ENCODE measurements around the gene TPBGL.

TPBGL gene

DNA sequence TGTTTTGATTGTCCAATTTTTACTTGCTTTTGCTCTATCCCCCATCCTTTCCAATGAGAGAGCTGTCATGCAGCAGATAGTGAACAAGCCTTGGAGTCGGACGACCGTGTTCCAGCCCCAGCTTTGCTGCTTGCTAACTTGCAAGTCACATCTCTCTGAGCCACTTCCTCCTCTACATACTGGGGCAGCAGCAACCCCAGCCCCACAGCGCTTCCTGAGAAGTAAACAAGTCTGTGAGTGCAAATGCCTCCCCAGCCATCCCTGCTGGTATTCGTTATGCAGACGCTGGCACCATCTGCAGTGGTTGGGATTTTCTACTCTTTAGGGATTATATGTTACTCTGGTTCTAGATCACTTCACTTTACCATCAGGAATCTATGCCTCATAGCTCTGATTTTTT lies 35.0 kb downstream of the TPBGL start:
- TF ChIP-seq, protein P1, sequence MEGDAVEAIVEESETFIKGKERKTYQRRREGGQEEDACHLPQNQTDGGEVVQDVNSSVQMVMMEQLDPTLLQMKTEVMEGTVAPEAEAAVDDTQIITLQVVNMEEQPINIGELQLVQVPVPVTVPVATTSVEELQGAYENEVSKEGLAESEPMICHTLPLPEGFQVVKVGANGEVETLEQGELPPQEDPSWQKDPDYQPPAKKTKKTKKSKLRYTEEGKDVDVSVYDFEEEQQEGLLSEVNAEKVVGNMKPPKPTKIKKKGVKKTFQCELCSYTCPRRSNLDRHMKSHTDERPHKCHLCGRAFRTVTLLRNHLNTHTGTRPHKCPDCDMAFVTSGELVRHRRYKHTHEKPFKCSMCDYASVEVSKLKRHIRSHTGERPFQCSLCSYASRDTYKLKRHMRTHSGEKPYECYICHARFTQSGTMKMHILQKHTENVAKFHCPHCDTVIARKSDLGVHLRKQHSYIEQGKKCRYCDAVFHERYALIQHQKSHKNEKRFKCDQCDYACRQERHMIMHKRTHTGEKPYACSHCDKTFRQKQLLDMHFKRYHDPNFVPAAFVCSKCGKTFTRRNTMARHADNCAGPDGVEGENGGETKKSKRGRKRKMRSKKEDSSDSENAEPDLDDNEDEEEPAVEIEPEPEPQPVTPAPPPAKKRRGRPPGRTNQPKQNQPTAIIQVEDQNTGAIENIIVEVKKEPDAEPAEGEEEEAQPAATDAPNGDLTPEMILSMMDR (IDR thresholded peaks at IDR 0.05; ENCODE audit: low read depth, low read length) = no peak

DNA sequence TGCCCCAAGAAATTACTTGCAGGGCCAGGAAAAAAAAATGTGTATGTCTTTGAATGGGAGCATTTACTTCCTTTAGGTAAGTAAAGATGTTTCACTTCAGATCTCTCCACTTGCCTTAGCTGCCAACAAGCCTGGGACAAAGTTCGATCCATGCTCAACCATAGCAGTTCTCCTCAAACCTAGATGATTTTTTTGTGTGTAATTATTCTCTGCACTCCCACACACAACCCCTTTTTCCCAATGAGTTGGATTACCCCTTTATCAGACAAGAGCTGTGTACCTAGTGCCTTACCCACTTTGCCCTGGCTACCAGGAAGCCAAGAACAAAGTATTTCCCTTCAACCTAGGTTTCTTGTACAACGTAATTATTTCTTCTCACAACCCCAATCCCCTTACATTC lies 35.6 kb downstream of the TPBGL start:
- TF ChIP-seq, protein P1 (IDR thresholded peaks at IDR 0.05; ENCODE audit: low read depth, low read length) = no peak
- H3K4me3 ChIP-seq (ENCODE audit: low read depth, low read length) = no peak overlapping the region

More for the DNA sequence above, 35.0 kb downstream of the TPBGL start:
- no peak overlapping the region for H3K4me3 ChIP-seq (ENCODE audit: low read depth, low read length)

DNA sequence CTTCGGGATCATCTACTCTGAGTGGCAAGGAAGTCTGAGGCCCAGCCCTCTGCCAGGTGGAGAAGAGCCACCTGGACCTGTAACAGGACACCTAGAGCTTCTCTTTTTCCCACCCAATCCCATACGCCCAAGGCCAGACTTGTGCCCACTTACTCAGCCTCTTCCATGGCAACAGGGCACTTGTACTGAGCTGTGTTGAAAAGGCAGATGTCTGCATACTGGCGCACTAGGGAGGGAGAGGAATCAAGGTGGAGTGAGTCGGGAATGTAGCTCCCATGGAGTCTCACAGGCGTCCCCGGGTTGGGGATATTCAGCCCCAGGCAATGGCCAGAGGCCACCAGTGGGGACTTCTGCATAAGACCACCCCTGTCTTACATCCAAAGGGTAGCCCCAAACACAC lies 36.1 kb downstream of the TPBGL start:
- no peak overlapping the region for H3K4me3 ChIP-seq (ENCODE audit: low read depth, low read length)
- TF ChIP-seq, protein P1 (IDR thresholded peaks at IDR 0.05; ENCODE audit: low read depth, low read length) = no peak

DNA sequence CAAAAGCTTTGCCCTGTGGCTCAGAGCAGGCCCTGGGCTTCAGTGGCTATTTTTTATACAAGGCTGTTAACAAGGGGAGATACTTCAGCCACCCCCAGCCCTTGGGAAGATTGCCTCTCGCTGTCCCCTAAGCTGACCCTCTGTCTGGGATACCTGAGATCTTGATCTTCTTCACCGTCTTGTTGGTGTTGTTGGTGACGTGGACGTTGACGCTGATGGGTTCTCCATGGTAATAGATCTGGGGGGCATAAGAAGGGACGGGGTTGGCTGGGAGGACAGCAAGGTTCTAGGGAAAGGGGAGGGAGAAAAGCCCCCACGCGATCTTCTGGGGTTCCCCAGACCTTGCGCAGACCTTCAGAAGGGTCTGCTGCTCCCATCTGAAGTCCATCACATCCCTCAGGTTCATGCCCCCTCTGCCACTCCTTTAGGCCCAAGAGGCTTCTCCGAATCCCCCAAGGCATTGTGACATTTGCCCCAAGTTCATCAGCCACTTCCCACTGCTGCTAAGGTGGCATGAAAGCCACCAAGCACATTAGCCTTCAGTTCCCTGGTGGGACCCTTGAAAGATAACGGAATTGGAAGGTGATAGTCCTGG lies 36.7 kb downstream of the TPBGL start:
- TF ChIP-seq, protein P1 (IDR thresholded peaks at IDR 0.05; ENCODE audit: low read depth, low read length) = no peak
- H3K4me3 ChIP-seq (ENCODE audit: low read depth, low read length) = no peak overlapping the region

DNA sequence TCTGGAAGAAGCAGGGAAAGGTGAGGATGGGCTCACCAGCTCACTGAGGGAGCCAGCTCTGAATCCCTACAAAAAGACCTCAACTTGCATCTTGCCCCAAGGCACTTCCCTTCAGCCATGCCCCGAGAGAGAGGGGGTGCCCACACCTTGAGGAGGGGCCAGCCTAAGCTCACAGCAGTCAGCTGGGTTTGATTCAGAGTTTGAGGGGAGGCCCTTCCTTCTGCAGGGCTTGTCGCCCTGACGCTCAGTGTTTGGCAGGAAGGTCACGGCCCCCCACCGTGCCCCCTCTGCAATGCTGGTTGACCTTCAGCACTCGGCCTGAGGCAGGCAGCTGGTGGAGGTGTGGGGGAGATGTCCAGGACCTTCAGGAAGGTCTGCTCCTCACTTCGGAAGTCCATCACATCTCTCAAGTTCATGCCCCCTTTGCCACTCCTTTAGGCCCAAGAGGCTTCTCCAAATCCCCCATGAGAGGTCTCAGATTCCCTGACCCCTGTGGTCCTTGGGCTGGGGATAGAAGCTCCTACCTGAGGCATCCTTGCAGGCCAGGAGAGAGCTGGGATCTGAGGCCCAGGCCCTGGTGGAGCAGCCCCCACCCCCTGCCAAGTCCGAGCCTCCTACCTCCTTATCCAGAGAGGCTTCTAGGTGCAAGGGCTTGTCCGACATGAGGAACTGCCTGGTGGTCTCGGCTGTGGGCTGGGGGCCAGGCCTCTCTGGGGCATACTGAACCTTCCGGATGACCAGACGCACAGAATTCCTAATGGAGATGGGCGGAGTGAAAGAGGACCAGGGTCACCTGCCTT lies 37.6 kb downstream of the TPBGL start:
- TF ChIP-seq, protein P1 (IDR thresholded peaks at IDR 0.05; ENCODE audit: low read depth, low read length) = no peak
- H3K4me3 ChIP-seq (ENCODE audit: low read depth, low read length) = no peak overlapping the region

DNA sequence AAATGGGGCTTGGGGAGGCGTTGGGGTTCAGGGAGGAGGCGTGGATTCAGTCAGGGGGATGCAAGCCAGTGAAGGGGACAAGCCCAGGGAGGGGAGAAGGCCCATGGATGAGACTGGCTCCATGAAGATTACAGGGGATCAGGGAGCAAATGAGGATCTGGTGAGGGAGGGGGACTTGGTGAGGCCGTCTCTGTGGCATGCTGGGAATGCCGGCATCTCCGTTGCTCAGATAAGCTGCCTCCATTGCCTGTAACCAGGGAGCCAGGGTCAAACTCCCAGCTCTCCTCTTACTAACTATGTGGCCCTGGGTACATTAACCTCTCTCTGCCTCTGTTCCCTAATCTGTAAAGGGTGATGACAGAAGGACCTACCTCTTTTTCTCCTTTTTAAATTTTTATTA lies 38.7 kb downstream of the TPBGL start:
- TF ChIP-seq, protein P1 (IDR thresholded peaks at IDR 0.05; ENCODE audit: low read depth, low read length) = no peak
- H3K4me3 ChIP-seq (ENCODE audit: low read depth, low read length) = no peak overlapping the region

DNA sequence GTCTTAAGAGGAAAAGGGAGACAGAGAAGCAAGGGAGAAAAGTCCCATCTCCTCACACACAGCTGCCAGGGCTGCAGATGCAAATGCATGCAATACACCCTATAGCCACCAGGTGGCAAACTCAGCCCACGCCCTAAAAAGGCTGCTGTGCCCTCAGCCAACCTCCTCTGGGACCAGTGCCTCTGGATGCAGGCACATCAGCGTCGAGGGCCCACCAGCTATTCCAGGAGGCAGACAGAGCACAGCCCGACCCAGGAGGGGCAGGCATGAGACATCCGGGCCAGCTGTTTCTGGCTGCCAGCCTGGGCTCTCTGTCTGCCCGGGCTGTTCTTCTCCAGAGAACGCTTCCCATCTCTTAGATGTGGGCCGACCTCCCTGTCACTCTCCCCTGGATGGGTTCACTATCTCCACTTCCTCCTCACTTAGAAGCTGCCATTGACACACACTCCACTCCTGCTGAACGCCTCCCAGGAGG lies 39.7 kb downstream of the TPBGL start:
- TF ChIP-seq, protein P1 (IDR thresholded peaks at IDR 0.05; ENCODE audit: low read depth, low read length) = peak; percentile 97
- H3K4me3 ChIP-seq (ENCODE audit: low read depth, low read length) = no peak overlapping the region

Measured in WI38 (cell line).